Mucosa of stomach (tissue), 1 donor: Measurements from ENCODE around the gene STH.

Source experiments
- H3K27me3 ChIP-seq: one replicate; pipeline ENCODE4 v1.7.0; 2013; ENCODE audit warnings: mild to moderate bottlenecking, low read length; ENCODE audit not compliant: control insufficient read depth, insufficient read depth
- H3K36me3 ChIP-seq: one replicate; pipeline ENCODE4 v1.7.0; 2013; ENCODE audit warnings: low read length; ENCODE audit not compliant: control insufficient read depth, insufficient read depth
- H3K4me1 ChIP-seq: one replicate; pipeline ENCODE4 v1.7.0; 2013; ENCODE audit warnings: mild to moderate bottlenecking, low read length; ENCODE audit not compliant: control insufficient read depth, insufficient read depth
- H3K4me3 ChIP-seq: one replicate; pipeline ENCODE4 v1.7.0; 2013; ENCODE audit warnings: low read length
- H3K9ac ChIP-seq: one replicate; pipeline ENCODE4 v1.7.0; 2013; ENCODE audit warnings: mild to moderate bottlenecking, low read length, moderate library complexity
- H3K9me3 ChIP-seq: one replicate; pipeline ENCODE4 v1.7.0; 2013; ENCODE audit warnings: mild to moderate bottlenecking, low read length, moderate library complexity; ENCODE audit not compliant: control insufficient read depth
- donor health status: Pancreatic carcinoma.

Gene STH

DNA sequence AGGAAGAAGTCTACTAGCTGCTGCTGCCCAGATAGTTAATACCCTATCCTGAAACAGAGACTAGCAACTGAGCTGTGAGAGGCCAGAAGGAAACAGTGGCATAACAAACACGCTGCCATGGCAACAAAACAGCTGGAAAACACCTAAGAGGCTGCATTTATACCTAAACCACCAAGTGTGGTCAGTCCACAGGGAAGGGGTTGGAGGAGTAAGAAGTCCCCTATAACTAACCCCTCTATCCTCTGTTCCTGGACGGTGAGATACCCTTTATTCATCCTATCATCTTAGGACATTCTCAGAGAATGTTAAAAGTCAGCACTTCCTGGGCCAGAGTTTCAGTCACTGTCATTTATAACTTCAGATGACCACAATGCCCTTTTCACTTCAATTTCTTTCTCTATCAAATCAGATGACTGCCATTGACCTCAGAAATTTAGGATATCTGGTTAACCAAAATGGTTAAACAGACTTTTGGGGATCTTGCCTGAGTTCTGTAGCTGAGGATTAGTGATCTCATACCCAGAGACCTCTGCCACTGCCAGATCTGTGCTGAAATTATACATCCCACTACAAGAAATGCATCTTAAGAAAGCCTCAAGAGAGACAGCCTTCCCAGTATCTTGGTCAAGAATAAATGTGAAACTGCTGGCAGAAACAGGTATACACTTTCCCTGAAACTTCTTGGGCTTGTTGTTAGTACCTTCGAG lies 36.2 kb downstream of the STH start:
- H3K9ac ChIP-seq, result no peak overlapping the region
- no peaks in the 10 kb centered on the region for H3K9me3 ChIP-seq
- no peaks in the 10 kb centered on the region for H3K4me1 ChIP-seq
- no peak overlapping the region for H3K4me3 ChIP-seq
- H3K36me3 ChIP-seq, result peaks cover 42% of the 10 kb centered on the region
- H3K27me3 ChIP-seq, result no peaks in the 10 kb centered on the region

DNA sequence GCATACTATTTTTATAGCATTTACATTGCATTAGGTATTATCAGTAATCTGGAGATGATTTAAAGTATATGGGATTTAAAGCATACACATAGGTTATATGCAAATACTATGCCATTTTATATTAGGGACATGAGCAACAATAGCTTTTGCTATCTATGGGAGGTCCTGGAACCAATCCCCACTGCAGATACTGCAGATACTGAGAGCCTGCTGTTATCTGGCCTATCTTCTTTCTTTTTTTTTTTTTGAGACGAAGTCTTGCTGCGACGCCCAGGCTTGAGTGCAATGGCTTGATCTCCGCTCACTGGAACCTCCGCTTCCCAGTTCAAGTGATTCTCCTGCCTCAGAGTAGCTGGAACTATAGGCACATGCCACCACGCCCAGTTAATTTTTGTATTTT lies 37.4 kb downstream of the STH start:
- H3K4me1 ChIP-seq, result no peaks in the 10 kb centered on the region
- H3K4me3 ChIP-seq, result no peak overlapping the region
- no peaks in the 10 kb centered on the region for H3K27me3 ChIP-seq
- peaks cover 42% of the 10 kb centered on the region for H3K36me3 ChIP-seq
- H3K9me3 ChIP-seq, result no peaks in the 10 kb centered on the region
- H3K9ac ChIP-seq, result no peak overlapping the region

DNA sequence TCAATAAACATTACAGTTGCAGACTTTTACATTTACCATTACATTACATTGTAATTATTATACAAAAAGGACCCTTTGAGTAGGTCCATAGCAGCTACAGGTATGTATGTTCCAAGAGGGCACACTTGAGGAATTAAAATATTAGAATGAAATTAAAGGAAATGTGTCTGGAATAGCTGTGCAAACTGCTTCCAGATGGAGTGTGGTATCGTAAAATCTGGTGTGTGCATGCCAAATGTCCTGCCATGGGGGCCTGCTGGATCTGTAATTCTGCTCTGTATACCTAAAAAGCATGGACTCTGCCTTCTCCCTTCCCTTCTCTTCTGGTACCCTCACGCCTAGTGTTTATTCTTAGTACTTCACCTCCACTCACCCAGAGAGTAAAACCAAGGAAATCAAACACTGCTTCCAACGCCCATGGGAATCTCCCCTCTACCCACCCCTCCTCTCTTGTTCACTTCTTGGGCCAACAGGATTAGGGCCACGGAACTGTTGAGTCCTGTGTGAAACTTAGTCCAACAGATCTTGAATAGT lies 38.7 kb downstream of the STH start:
- peaks cover 35% of the 10 kb centered on the region for H3K36me3 ChIP-seq
- no peak overlapping the region for H3K9ac ChIP-seq
- H3K9me3 ChIP-seq, result no peaks in the 10 kb centered on the region
- no peak overlapping the region for H3K4me3 ChIP-seq
- H3K27me3 ChIP-seq, result no peaks in the 10 kb centered on the region
- no peaks in the 10 kb centered on the region for H3K4me1 ChIP-seq

DNA sequence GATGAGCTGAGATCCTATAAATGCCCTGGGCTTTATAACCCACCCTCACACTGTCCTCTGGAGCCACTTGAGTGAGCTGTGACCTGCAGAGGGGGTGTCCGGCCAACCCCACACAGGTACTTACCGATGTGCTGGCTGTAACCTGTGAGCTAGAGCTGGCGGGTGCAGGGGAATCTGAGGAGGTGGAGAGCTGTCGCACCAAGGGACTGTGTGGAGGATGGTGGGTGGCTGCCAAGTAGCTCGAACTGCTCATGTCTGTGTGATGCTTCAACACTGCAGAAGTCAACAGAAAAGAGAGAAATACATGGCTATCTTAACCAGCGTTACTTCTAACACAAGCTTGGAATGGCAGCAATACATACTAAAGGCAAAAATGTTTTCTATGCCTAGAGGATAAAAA lies 39.4 kb downstream of the STH start:
- H3K4me1 ChIP-seq, result peaks cover 3% of the 10 kb centered on the region
- no peaks in the 10 kb centered on the region for H3K9me3 ChIP-seq
- no peaks in the 10 kb centered on the region for H3K27me3 ChIP-seq
- no peak overlapping the region for H3K4me3 ChIP-seq
- H3K36me3 ChIP-seq, result peaks cover 29% of the 10 kb centered on the region
- no peak overlapping the region for H3K9ac ChIP-seq

DNA sequence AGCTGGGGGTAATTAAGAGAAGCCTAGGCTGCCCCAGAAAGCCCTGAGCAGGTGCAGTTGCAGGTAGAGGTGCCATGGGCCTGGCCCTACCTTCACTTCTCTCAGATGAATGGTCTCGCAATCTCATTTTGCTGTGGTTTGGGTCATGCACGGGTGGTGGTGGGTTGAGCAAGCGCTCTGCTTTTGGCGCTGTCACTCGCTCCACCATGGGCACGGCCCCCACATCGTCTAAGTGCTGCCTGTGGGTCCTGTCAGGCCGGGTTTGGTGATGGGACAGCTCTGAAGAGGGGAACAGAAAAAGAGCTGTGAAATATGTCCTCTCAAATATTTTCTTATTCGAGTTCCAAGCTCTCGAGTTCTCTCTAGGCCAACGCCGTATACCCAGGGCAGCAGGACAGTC lies 39.9 kb downstream of the STH start:
- Histone ChIP-seq H3K27me3 (no peaks in the 10 kb centered on the region), H3K4me1 (peaks cover 8% of the 10 kb centered on the region), H3K9ac (no peak overlapping the region), H3K36me3 (peaks cover 24% of the 10 kb centered on the region), H3K4me3 (no peak overlapping the region), H3K9me3 (no peaks in the 10 kb centered on the region)

DNA sequence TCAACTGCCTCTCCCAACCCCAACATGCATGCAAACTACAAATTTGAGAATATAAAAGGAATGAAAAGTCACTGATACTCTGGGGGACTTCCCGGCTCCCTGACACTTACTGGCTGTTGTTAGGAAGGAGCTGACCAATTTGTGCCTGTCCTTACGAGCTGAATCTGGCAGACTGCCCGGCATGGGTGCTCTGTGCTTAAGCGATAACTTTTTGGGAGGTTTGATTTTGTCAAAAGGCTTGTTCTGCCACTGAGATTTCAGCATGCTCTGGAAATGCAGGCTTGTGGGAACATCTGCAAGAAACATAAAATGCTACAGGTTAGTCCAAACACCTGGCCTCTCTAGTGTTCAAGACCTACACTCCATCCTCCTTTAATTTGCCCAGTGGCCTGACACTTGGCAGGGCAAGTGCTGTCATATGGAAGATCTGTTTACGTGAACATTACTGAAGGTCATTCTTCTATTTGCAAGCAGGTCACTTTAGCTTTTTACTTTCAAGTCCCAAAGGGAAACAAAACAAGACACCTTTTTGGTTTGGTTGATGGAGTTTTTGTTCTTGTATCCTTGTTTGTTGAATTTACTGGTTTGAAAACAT lies 40.6 kb downstream of the STH start:
- Histone ChIP-seq H3K9me3 (no peaks in the 10 kb centered on the region), H3K4me3 (no peak overlapping the region), H3K27me3 (no peaks in the 10 kb centered on the region), H3K4me1 (peaks cover 11% of the 10 kb centered on the region), H3K9ac (no peak overlapping the region), H3K36me3 (peaks cover 17% of the 10 kb centered on the region)

DNA sequence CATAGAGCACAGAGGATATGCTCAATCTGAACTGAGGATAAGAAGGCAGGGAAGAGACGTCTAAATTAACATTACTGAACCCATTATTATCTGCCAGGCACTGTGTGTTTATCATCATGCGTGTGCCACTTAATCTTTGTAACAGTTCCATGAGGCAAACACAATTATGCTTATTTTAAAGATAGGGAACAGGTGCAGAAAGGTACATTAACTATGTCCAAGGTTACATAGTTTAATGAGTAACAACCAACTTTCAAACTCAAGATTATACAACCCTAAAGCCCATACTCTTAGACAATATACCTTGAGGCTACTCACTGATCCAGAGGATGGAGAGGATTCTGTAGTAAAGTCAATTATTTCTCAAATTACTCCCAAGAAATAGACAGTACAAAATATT lies 43.2 kb downstream of the STH start:
- no peak overlapping the region for H3K4me3 ChIP-seq
- H3K9ac ChIP-seq, result no peak overlapping the region
- H3K27me3 ChIP-seq, result no peaks in the 10 kb centered on the region
- H3K4me1 ChIP-seq, result peaks cover 11% of the 10 kb centered on the region
- no peaks in the 10 kb centered on the region for H3K9me3 ChIP-seq
- peaks cover 21% of the 10 kb centered on the region for H3K36me3 ChIP-seq

DNA sequence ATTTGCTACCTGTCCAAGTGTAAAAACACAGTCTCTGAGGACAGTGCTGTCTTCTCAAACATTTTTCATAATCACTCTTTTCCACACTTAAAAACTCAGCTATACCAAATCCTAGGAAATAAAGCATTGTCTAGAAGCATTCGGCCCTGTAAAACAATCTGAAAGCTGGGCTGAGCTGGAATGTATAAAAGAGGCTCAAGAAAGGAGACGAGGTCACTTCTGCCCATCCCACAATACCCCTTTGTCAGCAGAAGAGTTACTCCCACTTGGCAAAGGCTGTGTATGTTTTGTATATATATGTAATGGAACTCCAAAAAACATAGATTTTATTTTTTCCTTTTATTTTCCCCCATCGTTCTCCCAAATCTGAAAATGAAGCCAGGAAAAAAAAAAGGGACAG lies 43.9 kb downstream of the STH start:
- H3K4me3 ChIP-seq, result no peak overlapping the region
- no peaks in the 10 kb centered on the region for H3K27me3 ChIP-seq
- H3K4me1 ChIP-seq, result peaks cover 11% of the 10 kb centered on the region
- H3K9me3 ChIP-seq, result no peaks in the 10 kb centered on the region
- H3K36me3 ChIP-seq, result peaks cover 21% of the 10 kb centered on the region
- no peak overlapping the region for H3K9ac ChIP-seq

DNA sequence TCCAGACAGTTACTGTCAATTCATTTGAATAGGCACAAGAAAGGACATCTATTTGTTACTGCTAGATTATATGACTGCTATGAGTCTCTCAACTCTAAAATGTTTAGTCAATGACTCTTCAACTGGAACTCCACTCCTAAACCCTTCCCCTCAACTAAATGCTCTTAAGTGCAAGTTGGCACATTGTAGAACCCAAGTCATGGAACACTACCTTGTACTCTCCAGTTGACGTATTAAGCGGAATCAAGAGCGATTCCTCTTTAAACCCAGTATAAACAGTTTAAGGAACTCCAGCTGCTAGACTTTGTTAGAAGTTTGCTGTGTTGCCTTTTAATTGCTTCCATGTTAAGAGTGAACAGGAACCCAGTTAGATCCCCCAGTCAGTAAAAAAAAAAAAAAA lies 44.6 kb downstream of the STH start:
- Histone ChIP-seq H3K4me1 (peaks cover 11% of the 10 kb centered on the region), H3K9ac (no peak overlapping the region), H3K4me3 (no peak overlapping the region), H3K27me3 (no peaks in the 10 kb centered on the region), H3K36me3 (peaks cover 14% of the 10 kb centered on the region), H3K9me3 (no peaks in the 10 kb centered on the region)

DNA sequence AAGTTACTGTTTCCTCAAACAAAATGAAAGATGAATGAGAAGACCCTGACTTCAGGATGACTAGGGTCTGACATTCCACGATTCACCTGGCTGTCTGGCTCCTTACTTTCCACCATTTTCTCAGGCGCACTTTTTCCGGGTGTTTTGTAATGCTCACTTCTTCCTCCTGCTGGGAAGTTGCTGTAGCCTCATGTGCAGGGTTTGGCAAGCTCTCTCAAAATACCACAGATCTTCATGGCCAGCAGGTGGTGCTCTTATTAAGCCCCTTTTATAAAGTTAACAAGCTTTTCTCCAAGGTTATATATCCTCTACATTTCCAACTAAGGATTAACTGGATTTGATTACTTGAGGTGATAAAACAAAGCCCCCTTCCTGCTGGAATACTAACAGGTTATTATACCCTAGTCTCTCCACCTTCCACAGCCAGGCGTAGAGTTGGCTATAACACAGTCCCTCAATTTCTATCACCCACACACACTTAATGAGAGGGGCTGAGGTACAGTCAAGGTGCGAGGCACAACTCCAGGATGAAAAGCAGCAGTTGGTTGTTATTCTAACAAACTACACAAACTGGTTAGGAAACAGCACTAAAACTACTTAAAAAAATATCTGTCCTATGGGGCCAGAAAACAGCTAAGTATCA lies 45.4 kb downstream of the STH start:
- peaks cover 11% of the 10 kb centered on the region for H3K4me1 ChIP-seq
- H3K9ac ChIP-seq, result no peak overlapping the region
- peaks cover 6% of the 10 kb centered on the region for H3K36me3 ChIP-seq
- H3K27me3 ChIP-seq, result no peaks in the 10 kb centered on the region
- H3K9me3 ChIP-seq, result no peaks in the 10 kb centered on the region
- H3K4me3 ChIP-seq, result no peak overlapping the region

DNA sequence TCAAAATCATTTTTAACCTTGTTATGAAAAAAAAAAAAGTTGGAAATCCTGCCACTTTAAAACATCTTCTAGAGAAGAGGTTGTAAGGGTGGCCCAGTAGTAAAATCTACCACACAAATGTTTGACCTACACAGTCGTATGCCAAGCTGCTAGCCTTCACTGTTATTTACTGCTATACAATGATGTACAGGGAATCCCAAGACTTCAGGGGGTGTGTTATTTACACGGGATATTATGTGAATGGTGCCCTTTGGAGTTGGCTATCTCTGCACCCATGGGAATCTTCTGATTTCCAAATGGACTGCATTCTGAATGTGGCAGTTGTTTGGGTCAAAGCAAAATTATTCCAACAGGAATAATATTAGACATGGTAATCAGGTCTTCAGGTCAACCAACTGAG lies 45.9 kb downstream of the STH start:
- Histone ChIP-seq H3K36me3 (peaks cover 5% of the 10 kb centered on the region), H3K4me3 (no peak overlapping the region), H3K9ac (no peak overlapping the region), H3K4me1 (peaks cover 11% of the 10 kb centered on the region), H3K9me3 (no peaks in the 10 kb centered on the region), H3K27me3 (no peaks in the 10 kb centered on the region)

DNA sequence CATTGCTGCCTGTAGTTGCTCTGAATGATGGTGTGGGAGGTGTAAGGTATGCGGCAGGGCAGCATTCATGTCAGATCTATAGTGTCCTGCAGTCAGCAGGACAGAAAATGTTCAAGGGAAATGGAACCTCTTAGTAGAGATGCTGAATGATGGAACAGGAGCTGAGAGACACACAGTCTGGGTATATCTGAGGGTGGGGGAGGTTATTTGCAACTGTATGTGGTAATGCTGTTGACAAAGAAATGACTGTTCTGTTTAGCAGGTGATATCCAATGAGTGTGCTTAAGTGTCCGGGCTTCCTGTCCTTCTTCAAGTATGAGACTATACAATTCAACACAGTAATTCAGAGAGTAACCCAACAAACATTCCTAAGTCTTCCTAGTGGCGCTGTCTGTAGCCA lies 46.6 kb downstream of the STH start:
- Histone ChIP-seq H3K4me1 (peaks cover 11% of the 10 kb centered on the region), H3K27me3 (no peaks in the 10 kb centered on the region), H3K9ac (no peak overlapping the region), H3K4me3 (no peak overlapping the region), H3K9me3 (no peaks in the 10 kb centered on the region), H3K36me3 (peaks cover 5% of the 10 kb centered on the region)
